A549 treated with AZD9567 at 1 μM for 4 hours (cell line): ENCODE measurements around the gene NAT8. TPM values are rescaled to one million over a fixed set of nuclear protein-coding genes. Genes with fewer than 3 reads are reported as not detected.

Experiments
- total RNA-seq: library from RNA; stranded (reverse); fragments of 200-300 nt; extraction: Qiagen RNA extraction; gene quantifications from 5 replicates; pipeline ENCODE4 v1.2.3, GENCODE V29; 2022; ENCODE audit not compliant: insufficient read depth

The NAT8 gene
- total RNA-seq, result not detected in 5 replicates

DNA sequence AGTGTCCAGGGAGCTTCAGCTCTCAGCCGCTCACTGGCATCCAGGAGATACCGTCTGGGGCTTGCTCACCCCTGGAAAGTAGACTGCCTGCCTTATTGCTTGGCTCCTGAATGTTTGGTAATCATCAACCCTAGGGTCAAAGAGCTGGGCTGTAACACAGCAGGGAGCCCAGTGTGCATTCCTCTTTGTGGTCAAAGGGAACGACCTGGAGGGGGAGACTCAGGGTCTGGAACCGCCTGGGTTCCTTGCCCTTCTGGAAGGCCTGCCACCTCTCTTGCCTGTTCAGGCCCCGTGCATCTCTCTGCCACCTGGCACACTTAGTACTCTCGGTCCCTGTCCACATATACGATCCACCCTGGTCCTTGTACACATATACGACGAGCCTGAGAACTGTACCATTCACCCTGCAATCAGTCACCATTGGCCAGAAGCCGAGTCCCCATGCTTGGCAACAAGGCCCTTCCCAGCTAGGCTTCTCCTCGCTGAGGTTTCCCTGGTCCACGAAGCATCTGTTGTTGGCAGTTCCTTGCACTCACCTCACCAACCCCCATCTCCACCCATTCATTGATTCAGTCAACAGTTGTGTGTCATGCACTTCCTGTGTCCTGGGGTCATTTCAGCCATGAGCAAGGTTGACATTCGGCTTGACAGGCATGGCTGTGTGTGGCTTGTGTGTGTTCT, at the start of gene NAT8:
Gene NAT8 (minus strand): TSS at position 85 of the 681 bp plus-strand sequence. CDS start 794 bp downstream, outside the sequence.

Other genes with a start within 250 kb of the NAT8 start
- 73.7 to 126 TPM (median 81.1 TPM) in 5 replicates for gene TPRKB, start 94.9 kb upstream of the NAT8 start, total RNA-seq
- 37.2 to 54.6 TPM (median 43.0 TPM) in 5 replicates for gene DUSP11, start 137.7 kb upstream of the NAT8 start, total RNA-seq
- 0.02 TPM in 1 of 5 replicates, not detected in the others for gene C2orf78, start 141.8 kb upstream of the NAT8 start, total RNA-seq
- gene STAMBP, start 186.5 kb upstream of the NAT8 start, total RNA-seq, result 48.4 to 51.6 TPM (median 50.8 TPM) in 5 replicates